Transverse colon (tissue), 3 donors: Measurements from ENCODE around the gene SEC16A.

Source experiments
- POLR2A ChIP-seq: fragments of 450-650 bp; IDR thresholded peaks from one replicate; pipeline ENCODE4 v1.6.1; 2016; ENCODE audit warnings: antibody characterized with exemption, mild to moderate bottlenecking, moderate library complexity
- TF ChIP-seq, protein P1 (sequence below), 5 experiments: fragments of 200-600 bp in 3 of 5; fragments of 450-650 bp in 2 of 5; sonication (generic) in 3 of 5; IDR thresholded peaks; 1 replicate in 2 of 5; 2 replicates in 3 of 5; pipeline ENCODE4 v1.5.1; 2016 to 2017; ENCODE audit warnings: antibody characterized with exemption in 5 of 5, inconsistent platforms in 3 of 5, mild to moderate bottlenecking in 2 of 5, moderate library complexity in 1 of 5

DNA sequence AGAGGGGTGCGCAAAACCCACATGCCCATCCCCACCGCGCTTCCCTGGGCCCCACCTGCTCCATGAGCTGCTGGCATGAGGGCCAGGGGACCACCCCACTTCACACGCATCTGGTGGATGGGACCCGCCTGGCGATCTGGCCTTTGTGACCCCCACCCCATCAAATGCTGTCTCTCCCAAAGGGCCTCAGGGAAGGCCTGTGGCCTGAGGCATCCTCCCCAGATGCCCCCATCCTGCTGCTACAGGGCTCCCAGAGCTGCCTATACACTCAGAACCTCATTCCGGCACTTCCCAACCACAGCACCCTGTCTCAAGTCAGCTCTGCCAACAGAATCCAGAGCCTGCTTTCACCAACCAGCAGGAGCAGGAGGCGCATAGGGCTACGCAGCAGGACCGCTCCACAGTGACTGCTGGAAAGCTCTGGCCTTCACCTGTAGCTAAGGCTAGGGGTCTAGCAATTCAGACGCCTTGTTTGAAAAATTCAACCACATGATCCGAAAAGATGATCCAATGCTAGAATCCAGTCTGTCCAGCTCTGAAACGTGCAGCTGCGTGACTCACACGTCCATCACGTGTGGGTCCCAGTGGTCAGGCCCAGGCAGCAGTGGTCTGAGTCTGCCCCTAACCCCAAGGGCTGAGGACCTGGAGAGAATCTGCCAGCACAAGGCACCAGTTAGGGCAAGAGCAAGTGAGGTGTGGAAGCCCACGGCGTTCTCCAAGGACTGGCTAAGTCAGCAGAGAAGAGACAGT lies 81.5 kb downstream of the SEC16A start:
- TF ChIP-seq, protein P1, sequence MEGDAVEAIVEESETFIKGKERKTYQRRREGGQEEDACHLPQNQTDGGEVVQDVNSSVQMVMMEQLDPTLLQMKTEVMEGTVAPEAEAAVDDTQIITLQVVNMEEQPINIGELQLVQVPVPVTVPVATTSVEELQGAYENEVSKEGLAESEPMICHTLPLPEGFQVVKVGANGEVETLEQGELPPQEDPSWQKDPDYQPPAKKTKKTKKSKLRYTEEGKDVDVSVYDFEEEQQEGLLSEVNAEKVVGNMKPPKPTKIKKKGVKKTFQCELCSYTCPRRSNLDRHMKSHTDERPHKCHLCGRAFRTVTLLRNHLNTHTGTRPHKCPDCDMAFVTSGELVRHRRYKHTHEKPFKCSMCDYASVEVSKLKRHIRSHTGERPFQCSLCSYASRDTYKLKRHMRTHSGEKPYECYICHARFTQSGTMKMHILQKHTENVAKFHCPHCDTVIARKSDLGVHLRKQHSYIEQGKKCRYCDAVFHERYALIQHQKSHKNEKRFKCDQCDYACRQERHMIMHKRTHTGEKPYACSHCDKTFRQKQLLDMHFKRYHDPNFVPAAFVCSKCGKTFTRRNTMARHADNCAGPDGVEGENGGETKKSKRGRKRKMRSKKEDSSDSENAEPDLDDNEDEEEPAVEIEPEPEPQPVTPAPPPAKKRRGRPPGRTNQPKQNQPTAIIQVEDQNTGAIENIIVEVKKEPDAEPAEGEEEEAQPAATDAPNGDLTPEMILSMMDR (IDR thresholded peaks at IDR 0.05): no peak
- no peak for TF ChIP-seq POLR2A
